Neuronal stem cell (in vitro differentiated cells): ENCODE measurements around the gene PTMA.
A peak's percentile ranks its signal among the peaks of the same experiment; 100 is the strongest.

ENCODE experiments used
- DNase-seq: peaks from one replicate; pipeline ENCODE4 v3.0.0-alpha.2; 2013; ENCODE audit warnings: low spot score
- H2AFZ ChIP-seq: one replicate; pipeline ENCODE4 v1.6.1; 2013; ENCODE audit warnings: mild to moderate bottlenecking, low read length, inconsistent platforms
- H2AK5ac ChIP-seq: 2 replicates; pipeline ENCODE4 v1.6.1; 2013; ENCODE audit warnings: low read depth, mild to moderate bottlenecking, inconsistent platforms, low read length, moderate library complexity, mixed read lengths
- H2BK120ac ChIP-seq: 2 replicates; pipeline ENCODE4 v1.6.1; 2013; ENCODE audit warnings: low read depth, mild to moderate bottlenecking, inconsistent platforms, low read length, moderate library complexity, mixed read lengths
- H2BK12ac ChIP-seq: one replicate; pipeline ENCODE4 v1.6.1; 2013; ENCODE audit warnings: low read length, inconsistent platforms
- H2BK15ac ChIP-seq: 2 replicates; pipeline ENCODE4 v1.6.1; 2013; ENCODE audit warnings: mild to moderate bottlenecking, low read length, inconsistent platforms, mixed read lengths
- H2BK5ac ChIP-seq: one replicate; pipeline ENCODE4 v1.6.1; 2013; ENCODE audit warnings: inconsistent platforms, mild to moderate bottlenecking, low read length, moderate library complexity
- H3K14ac ChIP-seq: one replicate; pipeline ENCODE4 v1.6.1; 2013; ENCODE audit warnings: low read length, inconsistent platforms
- H3K18ac ChIP-seq: 2 replicates; pipeline ENCODE4 v1.6.1; 2013; ENCODE audit warnings: low read length, inconsistent platforms
- H3K23ac ChIP-seq: 2 replicates; pipeline ENCODE4 v1.6.1; 2013; ENCODE audit warnings: low read depth, mild to moderate bottlenecking, mixed read lengths, low read length, inconsistent platforms; ENCODE audit not compliant: poor library complexity
- H3K27ac ChIP-seq: replicated peaks from 3 replicates; pipeline ENCODE4 v1.5.1; 2013; ENCODE audit warnings: low read length, inconsistent platforms
- H3K27me3 ChIP-seq, 3 experiments: 2 replicates each; pipeline ENCODE4 v1.6.1; 2013; ENCODE audit warnings: low read length in 3 of 3, mild to moderate bottlenecking in 2 of 3, inconsistent platforms in 1 of 3, low read depth in 1 of 3, mixed read lengths in 1 of 3, moderate library complexity in 1 of 3; ENCODE audit not compliant: control insufficient read depth in 3 of 3, insufficient read depth in 3 of 3
- H3K36me3 ChIP-seq, 2 donors: replicated peaks in 1 of 2; 2 replicates each; pipeline ENCODE4 v1.6.1; 2013; ENCODE audit warnings: low read length in 2 of 2; ENCODE audit not compliant: control insufficient read depth in 2 of 2, insufficient read depth in 2 of 2
- H3K4ac ChIP-seq: 2 replicates; pipeline ENCODE4 v1.6.1; 2013; ENCODE audit warnings: inconsistent platforms, mild to moderate bottlenecking, low read length, moderate library complexity
- H3K4me1 ChIP-seq, 2 donors: 1 replicate in 1 of 2; 2 replicates in 1 of 2; pipeline ENCODE4 v1.6.1; 2013; ENCODE audit warnings: low read length in 2 of 2, low read depth in 1 of 2; ENCODE audit not compliant: control insufficient read depth in 2 of 2, insufficient read depth in 1 of 2
- H3K4me2 ChIP-seq: one replicate; pipeline ENCODE4 v1.6.1; 2013; ENCODE audit warnings: mild to moderate bottlenecking, low read length, inconsistent platforms; ENCODE audit not compliant: insufficient read depth, poor library complexity, severe bottlenecking
- H3K4me3 ChIP-seq, 2 donors: 2 replicates each; pipeline ENCODE4 v1.5.1; 2013; ENCODE audit warnings: low read length in 2 of 2, mild to moderate bottlenecking in 2 of 2, inconsistent platforms in 1 of 2, moderate library complexity in 1 of 2
- H3K79me1 ChIP-seq: one replicate; pipeline ENCODE4 v1.6.1; 2013; ENCODE audit warnings: low read depth, mild to moderate bottlenecking, inconsistent platforms, low read length, moderate library complexity
- H3K9ac ChIP-seq: one replicate; pipeline ENCODE4 v1.6.1; 2013; ENCODE audit warnings: mild to moderate bottlenecking, low read depth, low read length, inconsistent platforms; ENCODE audit not compliant: poor library complexity
- H3K9me3 ChIP-seq, 2 donors: replicated peaks in 1 of 2; 2 replicates each; pipeline versions ENCODE3 to v1.6.1; 2013; ENCODE audit warnings: low read length in 2 of 2, mild to moderate bottlenecking in 2 of 2, inconsistent platforms in 1 of 2, low read depth in 1 of 2, mixed read lengths in 1 of 2, moderate library complexity in 1 of 2; ENCODE audit not compliant: control insufficient read depth in 2 of 2, insufficient read depth in 1 of 2
- H4K8ac ChIP-seq: one replicate; pipeline ENCODE4 v1.6.1; 2013; ENCODE audit warnings: low read depth, mild to moderate bottlenecking, inconsistent platforms, low read length, moderate library complexity
- H4K91ac ChIP-seq: one replicate; pipeline ENCODE4 v1.6.1; 2013; ENCODE audit warnings: low read length, low read depth, mild to moderate bottlenecking, inconsistent platforms; ENCODE audit not compliant: poor library complexity
- WGBS, 2 donors: extraction: QIAGEN DNeasy Blood & Tissue Kit; methylation state at CpG; one replicate each; pipeline ENCODE4 v1.1.7; 2013; ENCODE audit warnings: missing lambda C conversion rate in 2 of 2, mixed read lengths in 1 of 2; ENCODE audit not compliant: insufficient read length in 2 of 2, insufficient replicate concordance in 1 of 2; ENCODE audit errors: extremely low coverage in 2 of 2; 5-methylcytosine and 5-hydroxymethylcytosine counted together

The PTMA gene

DNA sequence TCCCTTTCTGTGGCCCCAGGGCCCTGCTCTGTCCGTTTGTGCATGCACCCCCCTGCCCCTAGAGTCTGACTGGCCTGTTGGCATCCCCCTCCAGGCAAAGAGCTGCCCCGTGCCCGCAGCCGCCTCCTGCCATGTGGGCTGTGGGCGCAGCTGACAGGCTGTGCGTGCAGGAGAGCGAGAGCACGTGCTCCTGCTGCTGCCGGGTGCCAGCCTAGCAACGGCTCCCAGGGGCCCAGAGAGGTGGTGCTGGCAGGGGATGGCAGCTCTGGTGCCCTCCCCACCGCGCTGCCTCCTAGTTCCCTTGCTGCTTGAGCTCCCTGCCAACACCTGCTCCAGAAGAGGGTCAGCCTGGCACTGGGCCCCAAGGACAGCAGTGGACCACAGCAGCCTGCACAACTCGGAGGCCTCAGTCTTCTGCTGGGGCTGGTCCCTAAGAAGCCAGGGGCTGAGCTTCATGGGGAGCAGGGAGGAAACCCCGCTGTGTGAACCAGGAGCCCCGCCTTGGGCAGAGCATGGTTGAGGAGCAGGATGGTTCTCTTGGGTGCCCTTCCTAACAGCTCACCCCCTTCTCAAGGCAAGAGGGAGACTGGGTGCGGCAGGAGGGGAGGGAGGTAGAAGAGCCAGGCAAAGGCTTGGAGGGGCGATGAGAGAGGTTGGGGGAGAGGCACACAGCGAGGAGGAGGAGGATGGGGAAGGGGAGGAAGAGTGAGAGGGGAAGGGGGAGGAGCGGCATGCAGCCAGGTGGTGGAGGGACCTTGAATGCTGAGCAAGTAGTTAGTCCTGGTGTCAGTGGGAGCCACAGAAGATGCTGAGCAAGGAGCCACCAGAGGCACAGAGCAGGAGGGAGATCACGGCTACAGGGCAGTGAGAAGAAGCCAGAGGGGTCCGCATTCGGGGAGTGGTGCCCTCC lies 23.8 kb upstream of the PTMA start:
- Histone ChIP-seq H3K36me3 (no peaks in the 10 kb centered on the region), H3K4me2 (no peak overlapping the region), H3K27ac (no peak overlapping the region), H3K4me3 (no peak overlapping the region), H2BK5ac (peak overlapping the region; percentile 71), H3K27me3 (no peaks in the 10 kb centered on the region), H3K9me3 (no peaks in the 10 kb centered on the region), H3K4me1 (peaks cover 33 to 34% of the 10 kb centered on the region in 2 donors), H3K18ac (peak overlapping the region; percentile 65), H2BK12ac (peak overlapping the region; percentile 65), H2AK5ac (peak overlapping the region; percentile 99), H2BK120ac (no peak overlapping the region), H4K8ac (no peak overlapping the region), H3K9ac (no peak overlapping the region), H2BK15ac (peak overlapping the region; percentile 82), H3K4ac (peak overlapping the region; percentile 95), H3K79me1 (no peaks in the 10 kb centered on the region), H3K14ac (peak overlapping the region; percentile 44), H4K91ac (peak overlapping the region; percentile 64), H3K23ac (peak overlapping the region; percentile 57), H2AFZ (no peak overlapping the region)
- no peak for DNase-seq
- WGBS, 2 donors = no CpG with 5 or more reads among the region's 22 CpGs

DNA sequence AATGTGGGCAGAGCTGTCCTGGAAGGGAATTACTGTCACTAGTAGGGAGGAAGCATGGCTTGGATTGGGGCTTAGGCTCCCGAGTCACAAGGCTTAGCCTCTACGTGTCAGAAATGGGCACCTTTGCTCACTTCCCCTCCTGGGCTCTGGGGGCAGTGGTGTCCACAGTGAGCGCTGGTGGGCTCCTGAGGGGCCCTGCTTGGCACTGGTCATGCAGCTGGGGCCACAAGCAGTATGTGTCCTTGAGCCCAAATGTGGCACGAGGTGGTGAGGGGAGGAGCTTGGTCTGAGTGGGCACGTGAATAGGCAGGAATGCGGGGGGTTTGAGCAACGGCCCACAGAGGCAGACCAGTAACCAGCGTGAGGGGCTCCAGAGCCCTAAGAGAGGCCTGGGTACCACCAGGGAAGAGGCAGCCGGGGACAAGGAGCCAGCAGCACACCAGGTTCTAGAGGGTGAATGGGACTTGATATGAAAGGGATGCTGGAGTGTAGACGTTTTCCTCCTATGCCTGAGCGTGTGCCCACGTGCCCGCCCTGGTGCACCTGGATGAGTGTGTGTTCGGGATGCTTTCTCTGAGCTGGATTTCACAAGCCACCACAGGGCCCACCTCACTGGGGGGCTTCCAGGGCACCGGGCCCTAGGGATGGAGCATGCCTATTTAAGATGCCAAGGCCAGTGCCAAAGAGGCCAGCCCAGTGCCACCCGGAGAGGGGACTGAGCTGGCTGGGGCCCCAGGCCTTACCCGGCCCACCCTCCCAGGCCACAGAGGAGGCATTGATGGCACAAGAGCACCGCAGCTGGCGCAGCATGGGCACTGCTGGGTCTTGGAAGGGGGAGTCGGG lies 22.8 kb upstream of the PTMA start:
- Histone ChIP-seq H3K27ac (no peak overlapping the region), H3K14ac (no peak overlapping the region), H3K36me3 (no peaks in the 10 kb centered on the region), H3K4me1 (peaks cover 27 to 33% of the 10 kb centered on the region in 2 donors), H3K23ac (no peak overlapping the region), H3K4me2 (no peak overlapping the region), H3K18ac (peak overlapping the region; percentile 79), H3K79me1 (no peaks in the 10 kb centered on the region), H2BK12ac (peak overlapping the region; percentile 50), H2BK120ac (peak overlapping the region; percentile 73), H2BK15ac (peak overlapping the region; percentile 82), H2BK5ac (peak overlapping the region; percentile 83), H3K9me3 (no peaks in the 10 kb centered on the region), H4K8ac (no peak overlapping the region), H3K4me3 (peak overlapping the region in 1 of 2 donors; percentile 36), H3K4ac (peak overlapping the region; percentile 13), H3K27me3 (no peaks in the 10 kb centered on the region), H3K9ac (peak overlapping the region; percentile 61), H2AK5ac (peak overlapping the region; percentile 99), H2AFZ (peak overlapping the region; percentile 71), H4K91ac (no peak overlapping the region)
- DNase-seq = no peak
- no CpG with 5 or more reads among the region's 20 CpGs for WGBS, 2 donors

GRCh38 chr2:231686192-231687100 lies 21.9 kb upstream of the PTMA start:
- H2BK15ac ChIP-seq = peak overlapping the region; percentile 82
- H3K18ac ChIP-seq = peak overlapping the region; percentile 91
- no peaks in the 10 kb centered on the region for H3K27me3 ChIP-seq
- peak overlapping the region; percentile 83 for H2BK5ac ChIP-seq
- H3K4ac ChIP-seq = peak overlapping the region; percentile 86
- H3K9me3 ChIP-seq = no peaks in the 10 kb centered on the region
- H3K27ac ChIP-seq = peak overlapping the region; percentile 52
- H3K4me1 ChIP-seq = peaks cover 23 to 32% of the 10 kb centered on the region in 2 donors
- no peak for DNase-seq
- peak overlapping the region; percentile 99 for H2BK12ac ChIP-seq
- peak overlapping the region; percentile 100 for H2AK5ac ChIP-seq
- H3K23ac ChIP-seq = no peak overlapping the region
- H3K36me3 ChIP-seq = no peaks in the 10 kb centered on the region
- peak overlapping the region; percentile 94 for H3K9ac ChIP-seq
- no peak overlapping the region for H3K14ac ChIP-seq
- H2AFZ ChIP-seq = peak overlapping the region; percentile 90
- no peaks in the 10 kb centered on the region for H3K79me1 ChIP-seq
- peak overlapping the region; percentile 37 to 54 for H3K4me3 ChIP-seq
- no CpG with 5 or more reads among the region's 11 CpGs for WGBS, 2 donors
- H2BK120ac ChIP-seq = peak overlapping the region; percentile 73
- H4K8ac ChIP-seq = no peak overlapping the region
- peak overlapping the region; percentile 31 for H3K4me2 ChIP-seq
- peak overlapping the region; percentile 96 for H4K91ac ChIP-seq
